ENCODE results near the gene LRAT.
"Not testable (repeated sequence)": the region's sequence is repeated elsewhere in the genome, so short reads cannot be mapped to it uniquely, and the experiment has no call there.

LRAT gene

GRCh38 chr4:154743683-154744340, at the start of gene LRAT:
LRAT (plus strand) TSS chr4:154744000; CDS start chr4:154744327, 327 bp downstream.
- DNase-seq: peak; percentile 79

- DNase-seq: no peak
These were observed 35.9 kb upstream of the LRAT start for GRCh38 chr4:154707877-154708276.

GRCh38 chr4:154709550-154709949, 34.2 kb upstream of the LRAT start:
- no peak for DNase-seq

- DNase-seq: no peak
These were observed 32.3 kb upstream of the LRAT start for GRCh38 chr4:154711522-154711921.

- no peak for DNase-seq
These were observed 29.3 kb upstream of the LRAT start for GRCh38 chr4:154714339-154715040.

GRCh38 chr4:154719087-154719486, 24.7 kb upstream of the LRAT start:
- DNase-seq: no peak

- no peak for DNase-seq
These were observed 23.7 kb upstream of the LRAT start for GRCh38 chr4:154720123-154720522.

GRCh38 chr4:154720618-154721267, 23.1 kb upstream of the LRAT start:
- DNase-seq: no peak

GRCh38 chr4:154722262-154722661, 21.5 kb upstream of the LRAT start:
- no peak for DNase-seq

- DNase-seq: not testable (repeated sequence)
These were observed 20.2 kb upstream of the LRAT start for GRCh38 chr4:154723601-154724000.

- no peak for DNase-seq
These were observed 16.3 kb upstream of the LRAT start for GRCh38 chr4:154727540-154727939.

GRCh38 chr4:154731756-154732155, 12.0 kb upstream of the LRAT start:
- no peak for DNase-seq

GRCh38 chr4:154732669-154733068, 11.1 kb upstream of the LRAT start:
- DNase-seq: no peak

- DNase-seq: no peak
These were observed 7.0 kb upstream of the LRAT start for GRCh38 chr4:154736770-154737169.

GRCh38 chr4:154738426-154738825, 5.4 kb upstream of the LRAT start:
- DNase-seq: no peak

GRCh38 chr4:154739111-154739510, 4.7 kb upstream of the LRAT start:
- no peak for DNase-seq

- no peak for DNase-seq
These were observed 3.3 kb upstream of the LRAT start for GRCh38 chr4:154740462-154740861.

- no peak for DNase-seq
These were observed 2.6 kb upstream of the LRAT start for GRCh38 chr4:154741131-154741665.

- DNase-seq: no peak
These were observed 1.6 kb upstream of the LRAT start for GRCh38 chr4:154741922-154742850.

GRCh38 chr4:154744341-154744926, 634 bp downstream of the LRAT start:
- no peak for DNase-seq

GRCh38 chr4:154757713-154758112, 13.9 kb downstream of the LRAT start:
- DNase-seq: no peak

GRCh38 chr4:154760895-154761294, 17.1 kb downstream of the LRAT start:
- no peak for DNase-seq
